HCT116 (cell line): Measurements from ENCODE around the gene SPINK14. TPM values are rescaled to one million over a fixed set of nuclear protein-coding genes. Genes with fewer than 3 reads are reported as not detected.

Experiments used
- ATAC-seq: fragments of 200-7000 bp; cut with Tn5 transposase; 2 replicates; pipeline ENCODE4 v1.9.1; 2020; ENCODE audit warnings: mild to moderate bottlenecking, moderate library complexity
- BruUV-seq: library from RNA; stranded (reverse); fragments of 400-500 nt; replicated peaks from 2 replicates; lab custom pipeline; 2021; lab: Mats Ljungman, UMichigan
- CTCF ChIA-PET: fragments of 300-600 bp; sonication (Branson Sonifier 250); formaldehyde crosslinking; loops from one replicate; lab custom pipeline; 2021; ENCODE audit warnings: antibody characterized with exemption; lab: Charles Lee
- POLR2A ChIA-PET: fragments of 300-600, 350-600 bp; sonication (Branson Sonifier 250); formaldehyde crosslinking; loops from one replicate; lab custom pipeline; 2021; ENCODE audit warnings: antibody characterized with exemption; lab: Charles Lee
- RAD21 ChIA-PET, 2 experiments: fragments of 300-600 bp; sonication (Branson Sonifier 250); formaldehyde crosslinking; loops; one replicate each; lab custom pipeline; 2023; ENCODE audit warnings: low total read pairs in 2 of 2; ENCODE audit not compliant: uncharacterized antibody in 2 of 2, unreplicated experiment in 2 of 2, low non-redundant PET in 1 of 2; lab: Charles Lee
- DNase-seq: peaks from one replicate; pipeline ENCODE4 v3.0.0-alpha.2; 2010; ENCODE audit warnings: low read depth, low spot score
- H2AFZ ChIP-seq: fragments of 200-600 bp; shearing (Covaris generic), sonication (generic); 2 replicates; pipeline ENCODE4 v1.6.1; 2017; ENCODE audit warnings: low read depth, mixed run types, mixed read lengths, antibody characterized with exemption, low read length; ENCODE audit not compliant: poor library complexity, severe bottlenecking
- H3K27ac ChIP-seq: 2 replicates; pipeline ENCODE4 v1.5.1; 2012; ENCODE audit warnings: low read depth, low read length
- H3K27me3 ChIP-seq: fragments of 200-600 bp; sonication (generic); 2 replicates; pipeline ENCODE4 v1.6.1; 2016; ENCODE audit warnings: mixed run types, low read length, mixed read lengths; ENCODE audit not compliant: insufficient read depth
- H3K36me3 ChIP-seq, 2 experiments: fragments of 200-500 bp in 1 of 2; fragments of 200-600 bp in 1 of 2; sonication (Bioruptor generic) in 1 of 2; sonication (generic) in 1 of 2; 2 replicates each; pipeline versions ENCODE4 v1.5.1 to v1.6.1; 2014 to 2016; ENCODE audit warnings: low read length in 2 of 2, inconsistent platforms in 1 of 2, mixed read lengths in 1 of 2, mixed run types in 1 of 2; ENCODE audit not compliant: insufficient read depth in 2 of 2, control insufficient read depth in 1 of 2
- H3K4me1 ChIP-seq, 2 experiments: fragments of 200-600 bp in 1 of 2; sonication (generic) in 1 of 2; 2 replicates each; pipeline versions ENCODE4 v1.5.1 to v1.6.1; 2012 to 2017; ENCODE audit warnings: low read length in 2 of 2, inconsistent platforms in 1 of 2, mild to moderate bottlenecking in 1 of 2, mixed read lengths in 1 of 2, mixed run types in 1 of 2, moderate library complexity in 1 of 2; ENCODE audit not compliant: insufficient read depth in 2 of 2, control insufficient read depth in 1 of 2
- H3K4me2 ChIP-seq: fragments of 200-600 bp; sonication (generic); 2 replicates; pipeline ENCODE4 v1.6.1; 2017; ENCODE audit warnings: mixed run types, low read length, mixed read lengths
- H3K4me3 ChIP-seq, 2 experiments: fragments of 200-600 bp in 1 of 2; sonication (generic) in 1 of 2; replicated peaks in 1 of 2; 2 replicates each; pipeline ENCODE4 v1.5.1; 2011 to 2016; ENCODE audit warnings: low read length in 2 of 2, control low read depth in 1 of 2, low read depth in 1 of 2, mild to moderate bottlenecking in 1 of 2, mixed read lengths in 1 of 2, mixed run types in 1 of 2
- H3K79me2 ChIP-seq: fragments of 200-600 bp; sonication (generic); 2 replicates; pipeline ENCODE4 v1.6.1; 2017; ENCODE audit warnings: mild to moderate bottlenecking, mixed run types, low read length, moderate library complexity, mixed read lengths; ENCODE audit not compliant: insufficient read depth
- H3K9ac ChIP-seq: fragments of 200-600 bp; sonication (generic); 2 replicates; pipeline ENCODE4 v1.6.1; 2016; ENCODE audit warnings: low read length, mixed read lengths
- H3K9me2 ChIP-seq: fragments of 200-600 bp; sonication (generic), shearing (Covaris generic); 2 replicates; pipeline ENCODE4 v1.6.1; 2017; ENCODE audit warnings: mixed run types, mild to moderate bottlenecking, moderate library complexity; ENCODE audit not compliant: insufficient read depth
- H3K9me3 ChIP-seq, 2 experiments: fragments of 200-500 bp in 1 of 2; fragments of 200-600 bp in 1 of 2; sonication (Bioruptor generic) in 1 of 2; sonication (generic) in 1 of 2; 2 replicates each; pipeline ENCODE4 v1.6.1; 2014 to 2017; ENCODE audit warnings: low read length in 2 of 2, mixed read lengths in 2 of 2, inconsistent platforms in 1 of 2, low read depth in 1 of 2, mild to moderate bottlenecking in 1 of 2, mixed run types in 1 of 2, moderate library complexity in 1 of 2; ENCODE audit not compliant: control insufficient read depth in 1 of 2, insufficient read depth in 1 of 2
- H4K20me1 ChIP-seq: fragments of 200-600 bp; sonication (generic), shearing (Covaris generic); 2 replicates; pipeline ENCODE4 v1.6.1; 2017; ENCODE audit warnings: mixed run types, mild to moderate bottlenecking, moderate library complexity; ENCODE audit not compliant: insufficient read depth
- CTCF ChIP-seq, 3 experiments: fragments of 200-600 bp in 1 of 3; sonication (generic) in 1 of 3; IDR thresholded peaks in 2 of 3; conservative IDR thresholded peaks in 1 of 3; 2 replicates each; pipeline ENCODE4 v1.5.1; 2012 to 2017; ENCODE audit warnings: low read depth in 2 of 3, low read length in 2 of 3, antibody characterized with exemption in 1 of 3, borderline replicate concordance in 1 of 3, control low read depth in 1 of 3, mild to moderate bottlenecking in 1 of 3, mixed read lengths in 1 of 3, mixed run types in 1 of 3, moderate library complexity in 1 of 3; ENCODE audit not compliant: insufficient read depth in 1 of 3
- EZH2 ChIP-seq: fragments of 200-600 bp; sonication (generic); IDR thresholded peaks from 2 replicates; pipeline ENCODE4 v1.6.1; 2017; ENCODE audit warnings: antibody characterized with exemption, mixed run types
- SRF ChIP-seq: IDR thresholded peaks from 2 replicates; pipeline ENCODE4 v1.6.1; 2012; ENCODE audit warnings: low read depth
- ZFX ChIP-seq: fragments of 450-650 bp; IDR thresholded peaks from 2 replicates; pipeline ENCODE4 v1.6.1; 2017
- ZNF274 ChIP-seq: fragments of 200-500 bp; sonication (Bioruptor generic); IDR thresholded peaks from 2 replicates; pipeline ENCODE4 v1.6.1; 2014; ENCODE audit warnings: mild to moderate bottlenecking, low read depth, low read length, inconsistent platforms
- intact Hi-C: fragments of 100-400 bp; cut with micrococcal nuclease; formaldehyde crosslinking; loops from 2 replicates; pipeline ENCODE4 v1.10.0; 2022
- total RNA-seq: library from RNA; stranded (reverse); gene quantifications from one replicate; pipeline ENCODE4 v1.2.1, GENCODE V29; 2021; ENCODE audit not compliant: unreplicated experiment
- TF ChIP-seq, protein P1 (sequence below): IDR thresholded peaks from 2 replicates; pipeline ENCODE4 v1.6.1; 2012

Gene SPINK14
- total RNA-seq, 1 experiment from 2014 or later = not detected

- no peak overlapping the region for H3K27ac ChIP-seq
- intact Hi-C loops = no loop called here
- H3K36me3 ChIP-seq = no peaks in the 10 kb centered on the region
- no peak overlapping the region for H3K4me2 ChIP-seq
- no peak for DNase-seq
- H3K9ac ChIP-seq = no peak overlapping the region
- H3K9me3 ChIP-seq = no peaks in the 10 kb centered on the region
- ChIA-PET POLR2A (no interaction called here), CTCF (interaction anchor here (1.0 to 1.1 kb wide), 2 partner anchors 175 to 176 kb away, joined by 3 read pairs; no protein-coding TSS in a partner anchor), RAD21 (no interaction called here)
- H3K27me3 ChIP-seq = no peaks in the 10 kb centered on the region; the same call in 1 of the 2 replicates
- no peak overlapping the region for H3K4me3 ChIP-seq
- no TSS peak for BruUV-seq
- peak; percentile 61; the same call in 1 of the 2 replicates for ATAC-seq
- no peak overlapping the region for H2AFZ ChIP-seq
- no peaks in the 10 kb centered on the region for H3K9me2 ChIP-seq
- no peaks in the 10 kb centered on the region for H3K4me1 ChIP-seq
- no peak for TF ChIP-seq ZFX
- no peak for TF ChIP-seq SRF
- TF ChIP-seq CTCF (IDR thresholded peaks at IDR 0.05 in 2 of 3, conservative IDR thresholded peaks at IDR 0.05 in 1 of 3; ENCODE audit: borderline replicate concordance in 1 of 3, insufficient read depth in 1 of 3, low read depth in 2 of 3, low read length in 2 of 3) = peak in 2 of 3 experiments; percentile 15 to 21; a peak in 1 of 6 replicates
- H4K20me1 ChIP-seq = no peaks in the 10 kb centered on the region
- no peaks in the 10 kb centered on the region for H3K79me2 ChIP-seq
These were observed 42.7 kb upstream of the SPINK14 start for GRCh38 chr5:148125641-148126040.

DNA sequence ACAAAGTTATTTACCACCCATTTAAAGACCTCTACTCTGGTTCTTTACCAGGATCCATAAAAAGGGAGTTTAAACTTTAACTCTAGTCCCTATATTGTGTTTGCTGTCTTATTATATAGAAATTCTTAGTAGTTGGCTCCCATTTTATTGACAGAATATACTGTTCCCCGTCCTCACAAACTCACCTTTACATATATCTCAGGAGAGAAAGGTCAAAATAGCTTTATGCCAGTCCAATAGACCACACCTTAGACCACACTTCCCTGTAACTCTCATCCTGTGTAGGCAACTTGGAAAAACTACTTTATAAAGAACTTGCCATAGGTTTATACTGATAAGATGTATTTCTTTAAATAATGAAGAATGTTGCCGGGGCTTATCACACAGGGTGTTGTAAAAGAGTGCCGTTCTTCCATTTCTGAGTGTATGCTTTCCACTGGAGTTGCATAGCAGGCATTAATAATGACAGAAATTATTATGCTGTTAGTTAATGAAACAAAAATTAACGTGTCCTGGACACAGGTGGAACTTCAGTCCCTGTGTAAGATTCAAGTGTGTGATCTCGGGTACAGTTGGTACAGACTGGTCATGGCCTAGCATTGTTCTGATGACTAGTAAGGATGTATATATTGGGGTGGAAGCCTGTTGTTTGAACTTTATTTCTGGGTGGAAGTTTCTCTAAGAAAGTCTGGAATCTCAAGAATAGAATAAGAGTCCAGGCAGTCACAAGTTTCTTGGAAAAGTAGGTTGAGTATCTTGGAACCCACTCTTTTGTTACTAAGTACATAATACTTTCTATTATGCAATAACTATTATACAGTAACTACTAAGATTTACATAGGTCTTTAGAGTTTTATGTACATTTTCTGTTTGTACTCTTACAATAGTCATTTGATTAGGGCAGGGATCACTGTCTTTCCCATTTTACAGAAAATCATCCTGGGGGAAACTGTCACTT, 33.0 kb upstream of the SPINK14 start:
- no peak overlapping the region for H3K9ac ChIP-seq
- POLR2A ChIA-PET = no interaction called here
- no peak overlapping the region for H3K27ac ChIP-seq
- no peak overlapping the region for H2AFZ ChIP-seq
- H3K4me2 ChIP-seq = no peak overlapping the region
- no peak overlapping the region for H3K4me3 ChIP-seq
- H4K20me1 ChIP-seq = no peaks in the 10 kb centered on the region
- DNase-seq (no peak), ATAC-seq (no peak)
- H3K4me1 ChIP-seq = no peaks in the 10 kb centered on the region
- no peaks in the 10 kb centered on the region for H3K79me2 ChIP-seq
- TF ChIP-seq SRF = no peak
- TF ChIP-seq EZH2 = no peak
- TF ChIP-seq, protein P1, sequence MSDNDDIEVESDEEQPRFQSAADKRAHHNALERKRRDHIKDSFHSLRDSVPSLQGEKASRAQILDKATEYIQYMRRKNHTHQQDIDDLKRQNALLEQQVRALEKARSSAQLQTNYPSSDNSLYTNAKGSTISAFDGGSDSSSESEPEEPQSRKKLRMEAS = no peak
- no peak for TF ChIP-seq ZNF274
- TF ChIP-seq, all 23 proteins: peak for 0
- peaks cover 13% of the 10 kb centered on the region; the same call in 1 of the 2 replicates for H3K27me3 ChIP-seq
- H3K9me3 ChIP-seq = no peaks in the 10 kb centered on the region
- CTCF ChIA-PET = no interaction called here
- H3K9me2 ChIP-seq = no peaks in the 10 kb centered on the region
- intact Hi-C loops = no loop called here
- no peaks in the 10 kb centered on the region for H3K36me3 ChIP-seq
- RAD21 ChIA-PET = no interaction called here
- BruUV-seq = no TSS peak
